AG09309 (cell line): ENCODE results near the gene KRT5.

ENCODE experiments used
- DNase-seq: peaks from one replicate; pipeline ENCODE4 v3.0.0-alpha.2; 2010; ENCODE audit warnings: low read depth
- H3K4me3 ChIP-seq: 2 replicates; pipeline ENCODE4 v1.5.1; 2011; ENCODE audit warnings: mild to moderate bottlenecking, low read depth, low read length, moderate library complexity; ENCODE audit not compliant: control insufficient read depth
- TF ChIP-seq, protein P1 (sequence below): IDR thresholded peaks from 2 replicates; pipeline ENCODE4 v1.5.1; 2011; ENCODE audit warnings: mild to moderate bottlenecking, low read depth, low read length, inconsistent platforms; ENCODE audit not compliant: insufficient read depth, control insufficient read depth; ENCODE audit errors: missing control alignments

The KRT5 gene

DNA sequence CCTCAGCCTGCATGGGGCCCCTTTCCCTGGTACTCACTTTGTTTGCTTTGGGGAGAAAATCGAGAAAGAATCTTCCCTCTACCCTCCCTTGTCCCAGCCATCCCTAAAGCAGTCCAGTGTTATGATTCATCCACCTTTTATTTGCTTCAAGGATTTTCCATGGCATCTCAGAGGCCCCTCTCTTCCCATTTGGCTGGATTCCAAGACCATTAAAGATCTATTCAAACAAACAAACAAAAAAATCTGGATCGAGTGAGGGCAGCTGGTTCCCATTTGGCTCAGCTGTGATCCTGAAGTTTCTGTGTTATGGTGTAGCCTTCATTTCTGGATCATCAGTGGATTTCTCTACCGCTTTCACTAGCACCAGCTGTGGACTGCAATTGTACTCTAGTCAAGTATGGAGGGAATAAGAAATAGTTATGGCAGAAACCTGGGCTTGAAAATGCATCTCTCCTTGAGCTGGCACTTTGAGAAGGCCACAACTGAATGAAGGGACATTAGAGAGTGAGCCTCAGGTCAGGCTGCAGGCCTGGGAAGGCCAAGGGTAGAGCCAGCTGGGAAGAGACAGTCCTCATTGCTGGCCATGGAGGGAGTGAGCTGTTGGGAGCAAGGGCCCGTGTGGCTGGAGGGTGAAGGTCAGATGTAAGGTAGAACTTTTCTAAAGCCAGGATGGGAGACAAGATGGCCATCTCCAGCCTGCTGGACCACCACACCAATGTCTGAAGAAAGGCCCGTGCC lies 19.1 kb upstream of the KRT5 start:
- TF ChIP-seq, protein P1, sequence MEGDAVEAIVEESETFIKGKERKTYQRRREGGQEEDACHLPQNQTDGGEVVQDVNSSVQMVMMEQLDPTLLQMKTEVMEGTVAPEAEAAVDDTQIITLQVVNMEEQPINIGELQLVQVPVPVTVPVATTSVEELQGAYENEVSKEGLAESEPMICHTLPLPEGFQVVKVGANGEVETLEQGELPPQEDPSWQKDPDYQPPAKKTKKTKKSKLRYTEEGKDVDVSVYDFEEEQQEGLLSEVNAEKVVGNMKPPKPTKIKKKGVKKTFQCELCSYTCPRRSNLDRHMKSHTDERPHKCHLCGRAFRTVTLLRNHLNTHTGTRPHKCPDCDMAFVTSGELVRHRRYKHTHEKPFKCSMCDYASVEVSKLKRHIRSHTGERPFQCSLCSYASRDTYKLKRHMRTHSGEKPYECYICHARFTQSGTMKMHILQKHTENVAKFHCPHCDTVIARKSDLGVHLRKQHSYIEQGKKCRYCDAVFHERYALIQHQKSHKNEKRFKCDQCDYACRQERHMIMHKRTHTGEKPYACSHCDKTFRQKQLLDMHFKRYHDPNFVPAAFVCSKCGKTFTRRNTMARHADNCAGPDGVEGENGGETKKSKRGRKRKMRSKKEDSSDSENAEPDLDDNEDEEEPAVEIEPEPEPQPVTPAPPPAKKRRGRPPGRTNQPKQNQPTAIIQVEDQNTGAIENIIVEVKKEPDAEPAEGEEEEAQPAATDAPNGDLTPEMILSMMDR: no peak
- peak; percentile 69 for DNase-seq

DNA sequence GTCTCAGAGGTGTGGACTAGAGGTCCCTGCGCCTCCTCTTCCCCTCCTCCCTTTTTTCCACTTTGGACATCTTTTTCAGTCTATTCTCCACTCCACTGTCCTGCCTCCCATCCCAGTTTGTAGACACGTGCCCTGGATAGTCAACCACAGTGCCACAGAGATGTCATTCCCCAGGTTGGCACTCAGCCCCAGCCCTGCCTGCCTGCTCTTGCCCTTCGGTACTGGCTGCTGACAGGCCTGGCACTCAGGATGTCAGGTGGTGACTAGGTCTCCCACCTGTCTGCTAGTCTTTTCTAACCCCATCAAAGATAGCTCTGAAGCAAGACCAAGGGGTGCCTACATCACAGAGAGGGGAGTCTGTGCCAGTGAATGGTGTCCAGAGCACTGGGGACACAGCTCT lies 16.9 kb upstream of the KRT5 start:
- TF ChIP-seq, protein P1: no peak
- H3K4me3 ChIP-seq: no peak overlapping the region
- no peak for DNase-seq

More for the DNA sequence above, 19.1 kb upstream of the KRT5 start:
- H3K4me3 ChIP-seq: no peak overlapping the region

DNA sequence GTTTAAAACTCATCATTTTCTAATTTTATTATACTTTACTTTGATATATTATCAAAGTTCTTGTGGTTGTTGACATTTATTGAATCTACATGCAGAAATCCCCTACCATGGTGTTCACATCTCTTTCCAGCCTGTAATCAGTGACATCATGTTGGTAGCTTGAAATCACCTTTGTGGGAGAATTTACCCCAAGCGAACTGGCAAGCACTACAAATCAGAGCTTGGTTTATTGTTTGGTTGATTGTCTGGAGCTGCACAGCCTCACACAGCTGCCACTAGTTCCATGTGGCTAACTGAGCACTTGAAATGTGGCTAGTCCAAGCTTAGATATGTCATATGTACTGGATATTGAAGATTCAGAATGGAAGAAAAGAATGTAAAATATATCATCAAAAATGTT lies 15.4 kb upstream of the KRT5 start:
- no peak for DNase-seq
- no peak overlapping the region for H3K4me3 ChIP-seq
- TF ChIP-seq, protein P1: no peak

DNA sequence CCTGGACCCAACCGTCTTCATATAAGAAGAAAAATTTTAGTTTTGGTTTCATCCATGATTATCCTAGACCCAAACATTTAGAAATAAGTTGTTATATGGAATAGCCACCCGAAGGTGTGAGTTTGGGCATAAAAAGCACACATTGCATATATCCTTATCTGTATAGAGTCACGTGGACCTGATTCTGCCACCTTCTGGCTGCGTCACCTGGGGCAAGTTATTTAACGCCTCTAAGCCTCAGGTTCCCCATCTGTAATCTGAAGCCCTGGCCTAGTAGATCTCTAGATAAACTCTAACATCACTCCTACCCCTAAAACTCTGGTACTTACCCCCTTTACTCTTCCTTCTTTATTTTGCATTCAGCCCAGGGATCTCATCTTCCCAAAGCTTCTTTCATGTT lies 14.3 kb upstream of the KRT5 start:
- no peak for DNase-seq
- H3K4me3 ChIP-seq: no peak overlapping the region
- TF ChIP-seq, protein P1: no peak

DNA sequence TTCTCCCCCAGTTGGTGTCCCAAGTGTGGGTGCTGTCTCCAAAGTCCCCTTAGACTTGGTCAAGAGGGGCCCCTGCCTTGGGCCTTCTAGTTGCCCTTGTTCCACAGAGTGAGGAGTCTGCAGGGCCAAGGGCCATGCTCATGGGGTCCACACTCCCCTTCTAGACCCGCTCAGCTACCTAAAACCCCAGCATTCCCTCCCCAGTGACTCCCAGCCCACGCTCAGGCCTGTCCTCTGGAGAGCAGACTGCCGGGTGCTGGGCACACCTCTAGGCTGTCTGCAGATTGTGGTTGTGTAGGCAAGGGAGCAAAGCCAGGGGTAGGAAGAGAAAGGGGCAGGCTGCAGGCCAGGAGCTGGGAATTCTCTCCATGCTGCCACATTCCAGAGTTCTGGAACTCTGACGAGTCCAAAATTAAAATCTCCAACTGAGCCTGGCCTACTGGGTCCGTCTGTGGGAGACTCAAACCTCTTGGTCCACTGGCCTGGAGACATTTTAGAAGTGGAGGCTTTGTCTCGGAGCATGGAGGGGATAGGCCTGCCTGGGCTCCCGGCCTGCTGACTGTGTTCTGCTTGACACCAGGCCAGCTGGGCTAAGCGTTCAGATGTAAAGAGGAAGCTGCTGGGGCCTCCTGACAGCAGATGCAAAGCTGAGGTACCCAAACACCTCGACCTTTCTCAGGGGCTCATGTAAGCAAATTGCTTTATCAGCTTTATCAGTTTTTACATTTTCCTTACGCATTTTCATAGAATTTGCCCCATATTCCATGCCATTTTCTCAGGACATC lies 13.7 kb upstream of the KRT5 start:
- no peak for DNase-seq
- H3K4me3 ChIP-seq: no peak overlapping the region
- TF ChIP-seq, protein P1: no peak

DNA sequence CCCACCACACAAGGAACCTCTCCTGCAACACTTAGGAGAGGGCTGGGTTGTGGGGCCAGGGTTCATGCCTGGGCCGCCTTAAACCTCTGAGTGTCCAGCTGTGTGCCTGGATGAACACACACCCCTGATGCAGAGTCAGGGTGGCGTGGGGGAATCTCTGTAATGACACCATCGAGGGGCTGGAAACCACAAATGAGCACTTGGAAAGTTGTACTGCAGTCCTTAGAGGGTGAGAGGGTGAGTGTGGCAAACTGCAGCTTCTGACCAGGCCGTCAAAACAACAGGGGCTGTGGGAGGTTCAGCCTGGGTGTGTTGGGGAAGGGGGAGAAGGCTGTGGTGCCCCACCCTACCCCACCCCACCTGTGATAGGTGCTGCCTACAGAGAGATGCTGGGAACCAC lies 12.4 kb upstream of the KRT5 start:
- H3K4me3 ChIP-seq: no peak overlapping the region
- no peak for DNase-seq
- TF ChIP-seq, protein P1: no peak
